CD4-positive, alpha-beta T cell treated with Interleukin-21 for 1 hour (primary cell): ENCODE results near the gene ETS2.

Source experiments
- DNase-seq: peaks from one replicate; pipeline ENCODE4 v3.0.0-alpha.2; 2020

ETS2 gene

GRCh38 chr21:38802050-38803026 is 3.4 kb upstream of the ETS2 start:
- DNase-seq: no peak

DNA sequence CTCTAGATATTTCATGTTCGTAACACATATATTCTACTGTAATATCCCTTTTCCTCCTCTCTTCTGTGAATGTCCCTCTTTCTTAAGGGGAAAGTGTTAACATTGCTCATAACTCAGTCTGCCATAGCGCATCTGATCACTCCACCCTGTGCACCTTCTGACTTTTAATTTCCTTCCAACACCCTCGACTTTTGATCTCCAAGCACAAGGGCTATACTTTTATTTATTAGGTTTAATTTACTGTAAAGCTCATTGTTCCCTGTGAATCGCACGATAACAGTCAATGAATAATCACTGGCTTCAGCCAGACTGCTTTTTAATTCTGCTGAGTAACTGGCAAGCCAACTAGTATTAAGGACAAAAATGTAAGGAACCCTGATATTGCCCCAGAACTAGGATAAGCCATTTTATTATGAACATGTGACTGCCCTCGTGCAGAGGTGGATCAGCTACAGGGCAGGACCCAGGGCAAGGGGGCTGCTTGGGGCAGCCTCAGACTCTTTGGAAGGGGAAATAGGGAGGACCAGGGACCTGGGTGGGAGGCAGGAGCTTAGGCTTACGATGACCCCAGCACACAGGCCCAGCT is 2.6 kb upstream of the ETS2 start:
- no peak for DNase-seq

DNA sequence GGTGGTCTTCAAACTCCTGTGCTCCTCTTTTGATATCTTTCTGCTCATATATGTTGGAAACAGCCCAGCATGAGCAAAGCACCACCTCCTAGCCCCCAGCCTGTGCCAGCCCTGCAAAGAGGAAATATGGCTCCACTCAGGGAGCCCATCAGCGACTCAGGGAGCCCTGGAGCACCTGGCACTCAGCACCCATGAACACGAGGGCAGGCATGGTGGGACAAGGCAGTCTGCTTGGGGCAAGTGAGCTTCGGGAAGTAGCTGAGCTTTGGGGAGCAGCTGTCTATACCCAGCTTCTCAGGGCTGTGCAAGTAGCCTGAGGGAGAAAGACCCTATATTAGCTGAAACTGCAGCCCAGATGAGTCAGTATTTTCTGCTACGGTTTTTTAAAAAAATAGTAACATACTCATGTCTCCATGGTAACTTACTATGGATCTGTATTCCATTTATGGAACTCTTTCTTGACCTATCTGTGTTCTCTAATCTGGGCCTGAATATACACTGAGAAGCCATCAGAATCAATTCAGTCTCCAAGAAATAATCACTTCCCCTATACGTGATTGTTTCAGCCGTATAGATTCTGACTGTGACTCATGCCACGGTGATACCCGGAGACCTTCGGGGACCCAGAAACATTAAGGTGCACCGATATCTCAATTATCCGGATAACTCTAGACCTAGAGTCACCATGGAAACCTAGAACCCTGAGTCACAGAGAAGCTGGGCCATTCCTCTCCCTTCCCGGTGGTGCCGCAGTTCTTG is 1.5 kb upstream of the ETS2 start:
- no peak for DNase-seq

DNA sequence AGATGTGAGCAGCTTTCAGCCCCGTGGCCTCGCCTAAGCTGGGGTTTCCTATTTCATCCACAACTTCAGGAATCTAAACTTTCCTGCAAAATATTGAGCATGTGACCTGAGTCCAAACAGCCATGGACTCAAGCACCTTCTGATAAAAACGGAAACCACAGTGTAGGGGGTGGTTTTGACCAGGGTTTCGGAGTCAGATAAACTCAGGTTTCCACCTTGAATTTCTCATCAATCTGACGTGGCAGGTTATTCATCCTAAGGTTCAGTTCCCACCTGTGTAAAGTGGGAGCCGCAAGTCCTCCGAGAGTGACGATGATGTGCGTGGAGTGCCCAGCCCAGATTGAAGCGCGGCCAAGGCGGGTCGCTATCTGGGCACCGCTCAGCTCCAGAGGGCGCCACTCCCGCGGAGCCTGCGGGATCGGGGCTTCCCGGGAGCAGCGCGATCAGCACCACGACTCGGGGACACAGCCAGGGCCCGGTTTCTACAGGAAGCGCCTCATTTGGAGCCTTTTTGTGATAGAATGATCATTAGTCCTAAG is 871 bp upstream of the ETS2 start:
- DNase-seq: no peak

GRCh38 chr21:38806153-38806941 is 618 bp downstream of the ETS2 start:
- DNase-seq: peak; percentile 44

DNA sequence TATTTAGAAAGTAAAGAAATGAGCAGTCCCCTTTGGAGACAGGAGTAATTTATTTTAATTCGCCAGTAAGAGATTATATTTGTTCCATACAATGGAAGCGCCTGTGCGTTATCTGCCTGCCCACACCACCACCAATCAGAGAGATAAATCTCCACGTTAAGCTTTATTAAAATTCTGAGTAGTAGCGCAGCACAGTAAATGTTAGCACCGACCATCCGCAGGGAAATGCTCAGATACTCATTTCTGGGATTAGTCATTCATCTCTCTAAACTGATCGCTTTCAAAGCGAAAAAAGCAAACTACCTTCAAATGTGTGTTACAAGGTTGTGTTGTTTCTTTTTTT is 1.2 kb downstream of the ETS2 start:
- no peak for DNase-seq

DNA sequence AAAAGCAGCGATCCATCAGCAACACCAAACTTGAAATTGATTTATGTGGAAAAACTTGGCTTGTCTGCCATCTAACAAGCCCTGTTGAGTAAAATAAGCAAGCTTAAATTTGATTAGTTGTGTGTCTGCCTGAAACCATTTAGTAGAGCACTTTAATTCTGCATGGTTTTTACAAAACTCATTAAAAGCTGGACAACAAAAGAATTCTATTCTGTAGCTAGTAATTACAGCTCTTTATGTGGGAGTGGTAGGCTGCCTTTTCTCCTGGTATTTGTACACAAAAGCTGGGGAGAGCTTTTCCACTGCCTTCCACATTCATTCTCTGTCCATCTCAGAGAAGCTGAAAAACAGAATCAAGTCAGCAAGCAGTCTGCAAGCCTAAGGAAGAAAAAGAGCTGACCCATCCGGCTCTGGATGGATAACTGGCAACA is 1.7 kb downstream of the ETS2 start:
- no peak for DNase-seq

DNA sequence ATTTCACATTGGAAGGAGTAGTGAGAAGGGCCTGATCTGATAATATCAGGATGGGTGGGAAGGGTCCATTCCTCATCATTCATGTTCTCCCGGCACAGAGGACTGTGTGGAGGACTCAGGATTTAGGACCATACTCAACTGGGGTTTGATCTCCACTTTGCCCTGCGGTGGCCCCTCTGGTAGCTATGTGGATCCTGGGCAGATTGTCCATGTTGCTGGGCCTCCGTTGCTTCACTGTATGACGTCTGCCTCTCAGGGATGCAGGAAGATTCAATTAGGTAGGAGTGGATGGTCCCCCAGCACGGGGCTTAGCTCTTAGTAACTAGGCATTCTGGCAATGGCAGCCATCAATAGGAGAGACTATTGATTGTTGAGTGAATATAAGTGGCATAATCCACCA is 2.3 kb downstream of the ETS2 start:
- no peak for DNase-seq

- DNase-seq: no peak
Measured at GRCh38 chr21:38809198-38809878, 3.6 kb downstream of the ETS2 start.

DNA sequence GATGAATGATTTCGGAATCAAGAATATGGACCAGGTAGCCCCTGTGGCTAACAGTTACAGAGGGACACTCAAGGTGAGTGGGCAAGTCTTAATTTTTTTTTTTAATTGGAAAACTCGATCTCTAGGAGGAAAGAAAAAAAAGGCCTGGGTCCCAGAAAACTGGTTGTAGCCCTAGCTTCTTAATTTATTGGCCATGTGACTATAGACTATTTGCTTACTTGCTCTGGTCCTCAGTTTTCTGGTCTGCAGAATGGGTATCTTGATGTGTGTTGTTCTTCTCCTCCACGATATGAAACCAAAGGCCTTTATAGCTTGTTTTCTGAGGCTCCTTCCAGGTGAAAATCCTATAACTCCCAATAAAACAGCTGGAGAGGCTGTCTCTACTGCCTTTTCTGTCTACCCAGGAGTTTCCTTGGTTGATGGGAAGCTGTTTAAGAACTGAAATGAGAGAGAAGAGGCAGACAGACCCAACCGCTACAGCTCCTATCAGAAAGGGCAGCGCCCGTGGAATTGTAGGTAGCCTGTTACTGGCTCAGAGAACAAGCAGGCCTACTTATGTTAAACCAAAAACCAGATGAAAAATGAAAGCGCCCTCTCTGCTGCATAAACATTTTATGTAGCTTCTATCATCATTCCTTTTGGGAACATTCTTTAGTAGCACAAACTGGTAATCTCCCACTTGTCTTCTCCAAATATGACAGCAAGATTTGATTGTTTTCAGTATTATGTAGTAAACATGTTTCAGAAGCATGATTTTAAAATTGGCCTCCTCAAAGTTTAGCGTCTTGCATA is 4.5 kb downstream of the ETS2 start:
- no peak for DNase-seq

DNA sequence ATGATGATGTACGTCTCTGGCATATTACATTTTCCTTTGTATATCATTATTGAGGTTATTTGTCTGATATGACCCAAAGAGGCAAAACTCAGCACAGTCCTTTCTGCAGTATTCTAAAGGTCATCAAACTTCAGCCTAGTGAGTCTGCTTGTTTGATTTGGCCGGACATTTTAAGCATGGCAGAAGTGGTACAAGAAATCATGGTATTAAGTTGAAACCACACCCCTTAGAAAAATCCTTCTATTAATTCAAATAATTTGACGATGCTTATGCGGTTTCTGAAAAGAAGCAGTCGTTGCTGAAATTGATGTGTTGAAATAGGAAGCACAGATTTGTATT is 5.1 kb downstream of the ETS2 start:
- no peak for DNase-seq

DNA sequence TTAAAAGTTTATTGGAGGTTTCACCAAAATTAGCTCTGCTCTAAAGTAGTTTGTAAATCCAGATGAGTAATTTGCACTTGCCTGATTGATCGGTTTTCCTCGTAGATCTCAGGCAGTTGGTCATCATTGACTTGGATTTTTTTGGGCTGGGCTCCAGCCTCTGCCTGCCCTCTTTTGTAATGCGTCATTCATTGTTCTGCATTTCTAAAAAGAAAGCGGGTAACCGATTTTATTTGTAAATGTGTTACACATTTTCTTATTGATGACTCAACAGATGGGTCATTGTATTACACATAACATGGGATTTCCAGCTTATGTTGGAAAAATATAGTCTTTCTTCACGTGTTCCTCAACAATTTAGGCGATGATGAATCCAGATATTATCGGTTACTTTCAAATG is 5.5 kb downstream of the ETS2 start:
- no peak for DNase-seq

GRCh38 chr21:38813143-38813542 is 7.4 kb downstream of the ETS2 start:
- DNase-seq: no peak

- DNase-seq: no peak
Measured at GRCh38 chr21:38813547-38813946, 7.8 kb downstream of the ETS2 start.

DNA sequence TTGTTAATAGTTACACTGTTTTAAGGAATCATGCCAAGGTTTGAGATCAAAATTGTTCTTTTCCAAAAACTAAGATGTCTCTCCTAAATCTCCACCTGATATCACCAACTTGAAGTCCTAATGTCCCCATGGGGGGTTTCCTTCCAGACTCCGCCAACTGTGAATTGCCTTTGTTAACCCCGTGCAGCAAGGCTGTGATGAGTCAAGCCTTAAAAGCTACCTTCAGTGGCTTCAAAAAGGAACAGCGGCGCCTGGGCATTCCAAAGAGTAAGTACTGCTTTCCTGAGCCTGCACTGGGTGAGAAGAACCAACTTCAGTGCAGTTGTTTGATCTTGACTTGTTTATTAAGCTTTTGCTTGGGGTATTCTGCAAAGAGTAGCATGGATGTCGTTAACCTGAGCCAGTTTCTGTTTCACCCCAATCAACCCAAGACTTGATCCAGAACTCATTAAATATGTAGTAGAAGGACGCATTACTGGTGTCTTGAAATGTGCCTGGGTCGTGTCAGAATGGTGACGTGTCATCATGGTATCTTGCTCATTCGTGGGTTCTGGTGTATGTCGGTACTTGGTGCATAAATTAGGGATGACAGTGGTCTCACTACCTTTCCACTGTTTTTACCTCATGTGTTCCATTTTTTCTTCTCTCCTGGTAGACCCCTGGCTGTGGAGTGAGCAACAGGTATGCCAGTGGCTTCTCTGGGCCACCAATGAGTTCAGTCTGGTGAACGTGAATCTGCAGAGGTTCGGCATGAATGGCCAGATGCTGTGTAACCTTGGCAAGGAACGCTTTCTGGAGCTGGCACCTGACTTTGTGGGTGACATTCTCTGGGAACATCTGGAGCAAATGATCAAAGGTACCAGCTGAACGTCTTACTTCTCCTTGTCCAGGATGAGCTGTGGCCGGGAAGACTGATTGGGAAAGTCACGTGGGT is 8.7 kb downstream of the ETS2 start:
- no peak for DNase-seq

DNA sequence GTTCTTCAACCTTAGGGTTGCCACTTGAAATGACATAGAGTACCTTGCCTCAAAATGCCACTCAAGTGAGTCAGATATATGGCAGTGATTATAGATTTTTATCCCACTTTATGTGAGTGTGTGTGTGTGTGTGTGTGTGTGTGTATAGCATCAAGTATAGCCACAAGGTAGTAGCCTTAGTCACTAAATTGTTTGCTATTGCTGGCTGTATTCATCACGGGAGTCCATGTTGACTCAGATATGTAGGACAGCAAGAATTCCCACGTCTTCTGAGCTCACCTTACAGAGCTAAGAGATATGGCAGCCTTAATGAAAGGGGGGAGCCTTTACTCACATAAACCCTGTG is 9.3 kb downstream of the ETS2 start:
- DNase-seq: no peak

DNA sequence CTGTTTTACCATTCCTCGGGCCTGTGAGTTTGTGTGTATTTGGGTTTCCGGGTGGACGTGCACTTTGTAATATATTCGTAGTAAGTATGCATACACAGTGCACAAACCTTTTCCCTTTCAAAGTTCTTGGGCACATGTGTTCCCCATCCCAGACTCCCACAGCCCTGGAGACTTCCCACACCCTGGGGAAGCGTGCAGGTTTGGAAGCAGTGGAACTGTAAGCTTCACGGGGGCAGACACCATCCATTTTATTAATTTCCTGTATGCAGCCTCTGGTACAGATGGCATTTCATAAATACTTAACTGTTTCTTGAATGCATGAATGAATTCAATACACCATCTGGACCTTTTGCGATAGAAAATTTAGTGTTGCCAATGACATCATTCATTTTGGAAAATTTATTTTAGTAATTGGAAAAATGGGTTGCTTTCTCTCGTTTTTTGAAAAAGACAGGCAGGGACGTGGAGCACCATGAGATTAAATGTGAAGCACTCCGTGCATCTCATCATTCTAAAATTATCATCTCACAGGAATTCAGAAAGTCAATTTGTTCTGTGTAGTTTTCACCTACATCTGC is 10.8 kb downstream of the ETS2 start:
- DNase-seq: no peak

- DNase-seq: no peak
Measured at GRCh38 chr21:38817371-38818324, 11.9 kb downstream of the ETS2 start.

DNA sequence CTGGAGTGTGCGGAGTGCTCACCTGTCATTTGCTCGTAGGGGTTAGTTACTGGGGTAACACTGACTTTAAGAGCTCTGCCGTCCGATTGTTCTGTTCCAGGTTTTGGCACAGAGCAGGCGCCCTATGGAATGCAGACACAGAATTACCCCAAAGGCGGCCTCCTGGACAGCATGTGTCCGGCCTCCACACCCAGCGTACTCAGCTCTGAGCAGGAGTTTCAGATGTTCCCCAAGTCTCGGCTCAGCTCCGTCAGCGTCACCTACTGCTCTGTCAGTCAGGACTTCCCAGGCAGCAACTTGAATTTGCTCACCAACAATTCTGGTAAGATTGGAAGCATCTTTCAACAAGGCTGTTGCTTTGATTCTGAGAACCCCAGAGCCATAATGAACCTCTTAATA is 12.6 kb downstream of the ETS2 start:
- DNase-seq: no peak
